Measurements from ENCODE around the gene AATK.
"Not testable (repeated sequence)": the region's sequence is repeated elsewhere in the genome, so short reads cannot be mapped to it uniquely, and the experiment has no call there.

DNA sequence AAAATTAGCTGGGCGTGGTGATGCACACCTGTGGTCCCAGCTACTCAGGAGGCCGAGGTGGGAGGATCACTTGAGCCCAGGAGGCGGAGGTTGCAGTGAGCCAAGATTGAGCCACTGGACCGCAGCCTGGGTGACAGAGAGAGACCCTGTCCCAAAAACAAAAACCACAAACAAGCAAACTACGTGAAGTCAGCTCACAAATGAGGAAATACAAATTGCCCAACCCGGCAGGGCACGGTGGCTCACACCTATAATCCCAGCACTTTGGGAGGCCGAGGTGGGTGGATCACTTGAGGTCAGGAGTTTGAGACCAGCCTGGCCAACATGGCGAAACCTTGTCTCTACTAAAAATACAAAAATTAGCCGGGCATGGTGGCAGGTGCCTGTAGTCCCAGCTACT is 19.8 kb downstream of the AATK start:
- TF ChIP-seq, protein P1, sequence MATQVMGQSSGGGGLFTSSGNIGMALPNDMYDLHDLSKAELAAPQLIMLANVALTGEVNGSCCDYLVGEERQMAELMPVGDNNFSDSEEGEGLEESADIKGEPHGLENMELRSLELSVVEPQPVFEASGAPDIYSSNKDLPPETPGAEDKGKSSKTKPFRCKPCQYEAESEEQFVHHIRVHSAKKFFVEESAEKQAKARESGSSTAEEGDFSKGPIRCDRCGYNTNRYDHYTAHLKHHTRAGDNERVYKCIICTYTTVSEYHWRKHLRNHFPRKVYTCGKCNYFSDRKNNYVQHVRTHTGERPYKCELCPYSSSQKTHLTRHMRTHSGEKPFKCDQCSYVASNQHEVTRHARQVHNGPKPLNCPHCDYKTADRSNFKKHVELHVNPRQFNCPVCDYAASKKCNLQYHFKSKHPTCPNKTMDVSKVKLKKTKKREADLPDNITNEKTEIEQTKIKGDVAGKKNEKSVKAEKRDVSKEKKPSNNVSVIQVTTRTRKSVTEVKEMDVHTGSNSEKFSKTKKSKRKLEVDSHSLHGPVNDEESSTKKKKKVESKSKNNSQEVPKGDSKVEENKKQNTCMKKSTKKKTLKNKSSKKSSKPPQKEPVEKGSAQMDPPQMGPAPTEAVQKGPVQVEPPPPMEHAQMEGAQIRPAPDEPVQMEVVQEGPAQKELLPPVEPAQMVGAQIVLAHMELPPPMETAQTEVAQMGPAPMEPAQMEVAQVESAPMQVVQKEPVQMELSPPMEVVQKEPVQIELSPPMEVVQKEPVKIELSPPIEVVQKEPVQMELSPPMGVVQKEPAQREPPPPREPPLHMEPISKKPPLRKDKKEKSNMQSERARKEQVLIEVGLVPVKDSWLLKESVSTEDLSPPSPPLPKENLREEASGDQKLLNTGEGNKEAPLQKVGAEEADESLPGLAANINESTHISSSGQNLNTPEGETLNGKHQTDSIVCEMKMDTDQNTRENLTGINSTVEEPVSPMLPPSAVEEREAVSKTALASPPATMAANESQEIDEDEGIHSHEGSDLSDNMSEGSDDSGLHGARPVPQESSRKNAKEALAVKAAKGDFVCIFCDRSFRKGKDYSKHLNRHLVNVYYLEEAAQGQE (IDR thresholded peaks at IDR 0.05; ENCODE audit: unreplicated experiment): not testable (repeated sequence)
- TF ChIP-seq JUNB (IDR thresholded peaks at IDR 0.05; ENCODE audit: unreplicated experiment); EZH2 (IDR thresholded peaks at IDR 0.05; ENCODE audit: low read depth, unreplicated experiment); POLR2AphosphoS5 (IDR thresholded peaks at IDR 0.05; ENCODE audit: low read depth); NANOG (IDR thresholded peaks at IDR 0.05; ENCODE audit: borderline replicate concordance); CTCF (conservative IDR thresholded peaks at IDR 0.05; ENCODE audit: low read depth in 2 of 2); ZNF331 (CRISPR knock-in tag; IDR thresholded peaks at IDR 0.05; ENCODE audit: low read depth); CREB1 (CRISPR knock-in tag; IDR thresholded peaks at IDR 0.05; ENCODE audit: low read depth); EZH2phosphoT487 (IDR thresholded peaks at IDR 0.05; ENCODE audit: unreplicated experiment); STAT1 (IDR thresholded peaks at IDR 0.05; ENCODE audit: unreplicated experiment); ZNF114 (CRISPR knock-in tag; IDR thresholded peaks at IDR 0.05); ZNF462 (CRISPR knock-in tag; IDR thresholded peaks at IDR 0.05): not testable (repeated sequence)
- TF ChIP-seq, protein P2, sequence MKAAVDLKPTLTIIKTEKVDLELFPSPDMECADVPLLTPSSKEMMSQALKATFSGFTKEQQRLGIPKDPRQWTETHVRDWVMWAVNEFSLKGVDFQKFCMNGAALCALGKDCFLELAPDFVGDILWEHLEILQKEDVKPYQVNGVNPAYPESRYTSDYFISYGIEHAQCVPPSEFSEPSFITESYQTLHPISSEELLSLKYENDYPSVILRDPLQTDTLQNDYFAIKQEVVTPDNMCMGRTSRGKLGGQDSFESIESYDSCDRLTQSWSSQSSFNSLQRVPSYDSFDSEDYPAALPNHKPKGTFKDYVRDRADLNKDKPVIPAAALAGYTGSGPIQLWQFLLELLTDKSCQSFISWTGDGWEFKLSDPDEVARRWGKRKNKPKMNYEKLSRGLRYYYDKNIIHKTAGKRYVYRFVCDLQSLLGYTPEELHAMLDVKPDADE (IDR thresholded peaks at IDR 0.05): not testable (repeated sequence)

Measured in GM23338 (cell line).